Progenitor cell of endocrine pancreas (in vitro differentiated cells): ENCODE data around the gene SPEN. TPM values are rescaled to one million over a fixed set of nuclear protein-coding genes. Genes with fewer than 3 reads are reported as not detected.

Experiments used
- DNase-seq: peaks from one replicate; pipeline ENCODE4 v3.0.0; 2021; ENCODE audit warnings: low spot score; ENCODE audit not compliant: unreplicated experiment
- H3K27ac Mint-ChIP-seq: 2 replicates; pipeline ENCODE4 v1.8.0; 2021; ENCODE audit warnings: mild to moderate bottlenecking, moderate library complexity, mixed read lengths
- H3K27me3 Mint-ChIP-seq: 2 replicates; pipeline ENCODE4 v1.8.0; 2021; ENCODE audit warnings: mixed read lengths
- H3K36me3 Mint-ChIP-seq: 2 replicates; pipeline ENCODE4 v1.8.0; 2022; ENCODE audit warnings: mixed read lengths; ENCODE audit not compliant: insufficient read depth
- H3K4me1 Mint-ChIP-seq: 2 replicates; pipeline ENCODE4 v1.8.0; 2021; ENCODE audit warnings: low read depth, mixed read lengths
- H3K4me3 Mint-ChIP-seq: 2 replicates; pipeline ENCODE4 v1.8.0; 2021; ENCODE audit warnings: low read depth, mild to moderate bottlenecking, moderate library complexity, mixed read lengths
- H3K9me3 Mint-ChIP-seq: 2 replicates; pipeline ENCODE4 v1.8.0; 2021; ENCODE audit warnings: low read depth, mixed read lengths
- CTCF ChIP-seq: fragments of 200-600 bp; sonication (generic); IDR thresholded peaks from one replicate; pipeline ENCODE4 v1.5.0; 2021; ENCODE audit warnings: antibody characterized with exemption, mild to moderate bottlenecking; ENCODE audit not compliant: unreplicated experiment
- total RNA-seq: library from RNA; stranded (reverse); gene quantifications from 2 replicates; pipeline ENCODE4 v1.2.1, GENCODE V29; 2021

SPEN gene
- total RNA-seq, 1 donor from 2014 or later: 55.8 TPM

GRCh38 chr1:15881961-15882360 is 34.5 kb downstream of the SPEN start:
- no peak for TF ChIP-seq CTCF
- H3K27ac Mint-ChIP-seq: no peak overlapping the region
- no peaks in the 10 kb centered on the region for H3K27me3 Mint-ChIP-seq
- no peaks in the 10 kb centered on the region for H3K9me3 Mint-ChIP-seq
- no peak for DNase-seq
- peaks cover 4% of the 10 kb centered on the region for H3K36me3 Mint-ChIP-seq
- H3K4me3 Mint-ChIP-seq: no peak overlapping the region
- peaks cover 22% of the 10 kb centered on the region for H3K4me1 Mint-ChIP-seq

- Mint-ChIP-seq H3K4me1 (peaks cover 22% of the 10 kb centered on the region), H3K9me3 (no peaks in the 10 kb centered on the region), H3K4me3 (no peak overlapping the region), H3K27me3 (no peaks in the 10 kb centered on the region), H3K36me3 (peaks cover 4% of the 10 kb centered on the region), H3K27ac (no peak overlapping the region)
- no peak for DNase-seq
- no peak for TF ChIP-seq CTCF
Measured at GRCh38 chr1:15882665-15883064, 35.2 kb downstream of the SPEN start.

- H3K36me3 Mint-ChIP-seq: peaks cover 4% of the 10 kb centered on the region
- no peak for TF ChIP-seq CTCF
- no peak overlapping the region for H3K27ac Mint-ChIP-seq
- peaks cover 22% of the 10 kb centered on the region for H3K4me1 Mint-ChIP-seq
- H3K9me3 Mint-ChIP-seq: no peaks in the 10 kb centered on the region
- H3K4me3 Mint-ChIP-seq: no peak overlapping the region
- H3K27me3 Mint-ChIP-seq: no peaks in the 10 kb centered on the region
- DNase-seq: no peak
Measured at GRCh38 chr1:15883326-15883725, 35.8 kb downstream of the SPEN start.

GRCh38 chr1:15884477-15884876 is 37.0 kb downstream of the SPEN start:
- Mint-ChIP-seq H3K4me3 (no peak overlapping the region), H3K9me3 (no peaks in the 10 kb centered on the region), H3K4me1 (peaks cover 22% of the 10 kb centered on the region), H3K36me3 (peaks cover 3% of the 10 kb centered on the region), H3K27me3 (no peaks in the 10 kb centered on the region), H3K27ac (peak overlapping the region; percentile 45)
- no peak for DNase-seq
- no peak for TF ChIP-seq CTCF

DNA sequence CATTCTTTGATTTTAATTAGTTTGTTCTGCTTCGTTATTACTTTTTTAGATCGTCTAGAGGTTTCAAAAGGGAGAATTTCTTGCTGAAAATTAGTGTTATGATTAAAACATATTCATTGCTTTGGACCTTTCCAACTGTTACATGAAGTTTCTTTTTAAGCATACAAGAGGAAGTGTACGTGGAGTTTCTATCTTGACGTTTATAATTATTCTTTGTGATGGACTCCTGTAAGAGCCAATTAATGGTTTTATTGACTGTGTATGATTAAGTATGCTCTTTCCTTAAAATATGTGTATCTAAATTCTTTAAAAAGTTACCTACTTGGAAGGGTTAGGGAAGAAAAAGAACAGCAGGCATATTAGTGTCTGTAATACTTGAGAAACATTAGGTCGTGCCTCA is 37.8 kb downstream of the SPEN start:
- DNase-seq: no peak
- no peaks in the 10 kb centered on the region for H3K27me3 Mint-ChIP-seq
- H3K4me1 Mint-ChIP-seq: peaks cover 22% of the 10 kb centered on the region
- H3K9me3 Mint-ChIP-seq: no peaks in the 10 kb centered on the region
- H3K36me3 Mint-ChIP-seq: peaks cover 2% of the 10 kb centered on the region
- TF ChIP-seq CTCF: no peak
- H3K4me3 Mint-ChIP-seq: no peak overlapping the region
- peak overlapping the region; percentile 96 for H3K27ac Mint-ChIP-seq
